ENCODE data around the gene NID1.

The NID1 gene

DNA sequence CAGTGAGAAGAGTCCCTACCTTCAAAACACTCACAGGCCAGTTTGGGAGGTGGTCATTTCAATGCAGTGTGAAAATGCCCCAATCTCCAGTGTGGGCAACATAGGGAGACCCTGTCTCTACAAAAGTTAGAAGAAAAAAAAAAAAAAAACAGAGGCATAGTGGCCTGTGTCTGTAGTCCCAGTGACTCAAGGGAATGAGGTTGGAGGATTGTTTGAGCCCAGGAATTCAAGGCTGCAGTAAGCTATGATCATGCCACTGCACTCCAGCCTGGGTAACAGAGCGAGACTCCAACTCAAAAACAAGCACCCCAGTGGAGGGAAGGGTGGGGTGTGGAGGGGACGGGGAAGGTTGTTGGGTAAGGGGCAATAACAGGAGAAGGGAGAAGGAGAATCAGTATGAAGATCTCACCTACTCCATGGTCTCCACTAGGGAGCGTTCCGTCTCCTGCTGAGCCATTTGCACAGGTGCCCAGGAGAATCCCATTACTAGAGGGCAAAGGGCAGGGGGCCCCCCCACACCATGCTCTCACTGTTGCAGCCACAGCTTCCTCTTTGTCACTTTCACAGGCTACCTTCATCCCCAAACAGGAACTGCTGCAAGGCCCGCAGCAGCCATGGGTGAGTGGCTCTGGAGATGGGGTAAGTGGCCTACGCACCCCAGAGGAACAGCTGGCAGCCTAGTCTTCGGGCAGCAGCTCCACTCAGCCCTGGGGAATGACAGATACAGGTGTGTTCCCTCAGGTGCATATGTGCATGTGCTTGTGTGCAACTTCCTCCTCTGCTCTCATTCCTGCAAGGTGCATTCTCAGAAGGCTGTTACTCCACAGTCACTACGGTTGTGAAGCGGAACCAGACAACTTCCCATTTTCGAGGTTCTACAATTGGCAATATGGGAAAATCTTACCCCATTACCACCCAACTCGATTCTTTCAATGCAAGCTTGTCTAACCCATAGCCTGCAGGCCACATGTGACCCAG is 110.3 kb downstream of the NID1 start:
- no peak for DNase-seq

DNA sequence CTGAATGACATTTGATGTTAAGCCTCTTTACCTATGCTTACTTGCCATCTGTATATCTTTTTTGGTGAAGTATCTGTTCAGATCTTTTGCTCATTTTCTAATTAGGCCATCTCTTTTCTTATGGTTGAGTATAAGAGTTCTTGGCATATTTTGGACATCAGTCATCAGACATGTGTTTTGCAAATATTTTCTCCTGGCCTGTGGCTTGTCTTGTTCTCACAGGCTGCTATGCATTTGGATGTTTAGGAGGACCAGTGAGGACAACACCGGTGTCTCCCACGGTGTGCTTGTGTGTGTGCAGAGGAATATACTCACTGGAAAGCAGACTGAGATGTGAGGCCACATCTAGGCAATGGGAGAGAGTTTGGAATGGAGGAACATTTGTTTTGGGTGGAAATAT is 111.1 kb downstream of the NID1 start:
- DNase-seq = no peak

DNA sequence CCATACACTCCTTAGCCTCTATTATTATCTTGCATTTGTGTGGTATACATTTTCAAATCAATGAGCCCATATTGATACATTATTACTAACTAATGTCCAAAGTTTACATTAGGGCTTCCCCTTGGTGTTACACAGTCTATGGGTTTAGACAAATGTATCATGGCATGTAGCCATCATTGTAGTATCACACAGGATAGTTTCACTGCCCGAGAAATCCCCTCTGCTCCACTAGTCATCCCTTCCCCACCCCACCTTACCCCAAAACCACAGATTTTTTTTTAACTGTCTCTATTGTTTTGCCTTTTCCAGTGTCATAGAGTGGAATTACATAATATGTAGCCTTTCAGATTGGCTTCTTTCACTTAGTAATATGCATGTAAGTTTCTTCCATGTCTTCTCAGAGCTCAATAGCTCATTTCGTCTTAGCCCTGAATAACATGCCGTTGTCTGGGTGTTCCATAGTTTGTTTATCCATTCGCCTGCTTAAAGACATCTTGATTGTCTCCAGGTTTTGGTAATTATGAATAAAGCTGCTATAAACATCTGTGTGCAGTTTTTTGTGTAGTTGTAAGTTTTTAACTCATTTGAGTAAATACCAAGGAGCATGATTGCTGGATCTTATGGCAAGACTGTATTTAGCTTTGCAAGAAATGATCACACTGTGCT is 111.8 kb downstream of the NID1 start:
- DNase-seq = no peak

DNA sequence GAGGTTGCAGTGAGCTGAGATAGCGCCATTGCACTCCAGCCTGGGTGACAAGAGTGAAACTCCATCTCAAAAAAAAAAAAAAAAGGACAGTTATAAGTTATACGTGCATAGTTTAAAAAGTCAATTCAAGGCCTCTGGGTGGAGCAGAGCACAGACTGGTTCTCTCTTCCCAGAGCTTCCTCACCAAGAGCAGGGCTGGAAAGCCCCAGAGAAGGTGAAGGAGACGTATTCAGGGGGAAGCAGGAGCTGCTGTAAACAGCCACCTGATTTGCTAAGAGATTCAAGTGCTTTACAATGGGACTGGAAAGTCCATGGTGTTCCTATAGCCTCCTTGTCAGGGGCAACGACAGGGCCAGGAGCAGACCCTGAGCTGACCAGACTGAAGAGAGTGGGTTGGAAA is 113.2 kb downstream of the NID1 start:
- no peak for DNase-seq

DNA sequence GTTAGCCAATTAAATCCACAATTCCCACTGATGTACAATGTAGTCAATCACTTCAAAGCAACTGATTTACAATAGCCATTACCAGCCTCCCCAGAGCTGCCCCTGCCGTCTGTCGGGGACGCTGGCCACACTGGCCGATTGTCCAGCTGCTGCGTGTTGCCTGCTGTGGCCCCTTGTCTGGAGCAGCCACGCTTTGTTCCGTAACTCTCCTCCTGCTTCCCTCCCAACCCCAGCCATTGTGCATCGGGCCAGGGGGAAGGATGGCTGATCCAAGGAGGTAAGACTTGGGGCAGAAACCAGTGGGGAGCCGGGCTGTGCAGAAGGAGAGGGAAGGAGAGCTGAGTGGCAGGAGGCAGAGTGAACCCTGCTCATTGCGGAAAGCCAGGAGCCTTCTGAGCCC is 114.6 kb downstream of the NID1 start:
- DNase-seq = no peak

DNA sequence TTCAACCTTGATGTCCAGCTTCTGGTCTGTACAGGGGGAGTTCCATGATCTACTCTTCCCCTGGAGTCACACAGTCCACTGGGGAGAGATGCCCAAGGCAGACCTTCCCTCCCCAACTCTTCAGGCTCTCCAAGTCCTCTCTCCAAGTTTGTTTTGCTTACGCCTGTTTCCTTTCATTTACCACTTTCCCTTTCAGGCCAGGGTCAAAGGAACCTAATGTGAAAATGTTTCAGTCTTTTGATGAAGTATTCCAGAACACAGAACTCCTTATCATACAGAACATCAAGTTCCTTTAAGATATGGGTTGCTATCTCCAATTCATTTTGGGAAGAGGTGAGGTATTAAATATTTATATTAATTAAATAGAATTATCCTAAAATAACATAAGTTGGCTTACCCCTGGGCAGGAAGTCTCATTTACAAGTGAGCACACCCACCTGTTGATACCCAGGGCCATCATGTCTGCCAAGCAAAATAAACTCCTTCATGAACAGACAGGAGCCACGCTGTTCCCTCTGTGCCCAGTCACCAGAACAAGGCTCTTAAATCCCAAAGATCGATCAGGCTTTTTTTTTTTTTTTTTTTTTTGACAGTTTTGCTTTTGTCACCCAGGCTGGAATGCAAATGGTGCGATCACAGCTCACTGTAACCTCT is 116.0 kb downstream of the NID1 start:
- DNase-seq = no peak

DNA sequence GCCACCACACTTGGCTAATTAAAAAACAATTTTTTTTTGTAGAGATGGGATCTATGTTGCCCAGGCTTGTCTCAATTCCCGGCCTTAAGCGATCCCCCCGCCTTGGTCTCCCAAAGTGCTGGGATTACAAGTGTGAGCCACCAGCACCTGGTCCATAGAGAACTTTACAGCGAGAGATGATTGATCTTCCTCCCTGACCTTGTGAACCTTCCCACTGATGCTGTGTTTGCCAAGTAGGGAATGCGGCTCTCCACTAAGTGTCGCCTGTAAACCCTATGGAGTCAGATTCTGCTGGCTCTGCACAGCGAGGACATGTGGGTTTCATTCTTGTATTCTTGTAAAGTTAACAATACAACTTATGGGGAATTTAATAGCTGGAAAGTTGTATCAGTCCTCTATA is 116.9 kb downstream of the NID1 start:
- no peak for DNase-seq

DNA sequence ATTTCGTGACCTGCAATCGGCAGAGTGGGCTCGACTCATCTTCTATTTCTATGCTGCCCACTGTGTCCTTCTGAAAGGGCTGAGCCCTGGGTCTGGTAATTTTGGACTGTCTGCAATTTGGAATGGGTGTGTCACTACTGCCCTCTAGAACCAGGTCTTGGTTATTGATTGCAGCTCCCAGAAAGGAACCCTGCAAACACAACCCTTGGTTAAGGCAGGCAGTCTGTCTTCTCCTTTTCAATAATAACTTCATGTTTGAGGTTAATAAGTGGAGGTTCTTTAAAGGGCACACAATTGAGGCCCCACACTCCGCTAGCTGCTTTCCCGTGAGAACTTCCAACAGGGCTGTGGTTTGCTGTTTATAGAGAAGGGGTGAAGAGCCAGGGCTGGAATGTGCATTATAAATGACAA is 118.3 kb downstream of the NID1 start:
- DNase-seq = no peak

DNA sequence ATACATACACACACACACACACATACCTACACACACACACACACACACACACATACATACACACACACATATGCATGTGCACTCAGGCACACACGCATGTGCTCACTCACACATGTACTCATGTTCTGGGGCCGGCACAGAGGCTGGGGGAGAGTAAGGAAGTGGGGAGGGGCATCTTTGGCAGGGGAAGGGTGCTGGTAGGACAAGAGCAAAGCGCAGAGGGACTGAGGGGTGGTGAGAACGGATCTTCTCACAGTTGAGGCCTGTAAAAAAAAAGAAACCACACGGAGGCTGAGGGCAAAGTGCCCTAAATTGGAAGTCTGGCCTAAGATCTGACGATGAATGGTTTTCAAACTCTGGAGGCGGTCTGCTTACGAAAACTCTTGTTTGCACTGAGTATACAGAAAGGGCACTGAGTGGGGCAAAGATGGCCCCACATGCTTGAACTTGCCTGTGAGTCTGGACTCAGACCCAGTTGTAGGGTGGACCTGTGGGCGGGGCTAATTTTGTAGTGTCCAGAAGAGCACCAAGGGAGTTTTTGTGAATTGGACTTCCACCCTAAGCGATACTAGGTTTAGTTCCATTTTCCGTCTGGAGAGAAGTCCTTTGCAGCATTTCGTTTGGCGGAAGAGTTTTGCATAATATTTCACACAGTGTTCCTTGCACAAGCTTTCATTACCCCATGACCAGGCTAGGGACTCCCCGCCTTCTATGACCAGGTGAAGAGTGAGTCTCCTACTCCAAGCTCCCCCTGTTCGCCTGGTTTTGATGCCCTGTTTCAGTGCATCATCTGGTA is 118.9 kb downstream of the NID1 start:
- DNase-seq = no peak

DNA sequence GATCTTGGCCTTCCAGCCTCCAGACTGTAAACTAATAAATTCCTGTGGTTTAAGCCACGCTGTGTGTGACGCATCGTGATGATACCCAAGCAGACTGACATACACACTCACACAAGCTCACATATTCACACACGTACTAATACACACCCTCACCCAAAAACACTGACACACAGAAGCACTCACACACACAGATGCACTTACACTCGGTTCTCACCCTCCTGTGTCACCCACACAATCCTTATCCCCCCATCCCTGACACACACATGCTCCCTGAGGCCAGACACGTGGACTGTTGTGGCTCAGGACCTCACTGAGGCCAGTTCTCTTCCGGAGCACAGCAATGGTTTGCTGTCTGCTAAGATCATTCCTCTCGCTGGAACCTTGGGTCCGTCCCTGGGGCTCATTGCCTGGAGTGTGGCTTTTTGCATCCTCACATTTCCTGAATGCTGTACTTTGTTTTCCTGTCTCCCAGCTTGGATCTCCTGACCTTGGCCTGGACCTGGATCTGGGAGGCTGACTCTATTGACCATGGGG is 121.2 kb downstream of the NID1 start:
- no peak for DNase-seq

DNA sequence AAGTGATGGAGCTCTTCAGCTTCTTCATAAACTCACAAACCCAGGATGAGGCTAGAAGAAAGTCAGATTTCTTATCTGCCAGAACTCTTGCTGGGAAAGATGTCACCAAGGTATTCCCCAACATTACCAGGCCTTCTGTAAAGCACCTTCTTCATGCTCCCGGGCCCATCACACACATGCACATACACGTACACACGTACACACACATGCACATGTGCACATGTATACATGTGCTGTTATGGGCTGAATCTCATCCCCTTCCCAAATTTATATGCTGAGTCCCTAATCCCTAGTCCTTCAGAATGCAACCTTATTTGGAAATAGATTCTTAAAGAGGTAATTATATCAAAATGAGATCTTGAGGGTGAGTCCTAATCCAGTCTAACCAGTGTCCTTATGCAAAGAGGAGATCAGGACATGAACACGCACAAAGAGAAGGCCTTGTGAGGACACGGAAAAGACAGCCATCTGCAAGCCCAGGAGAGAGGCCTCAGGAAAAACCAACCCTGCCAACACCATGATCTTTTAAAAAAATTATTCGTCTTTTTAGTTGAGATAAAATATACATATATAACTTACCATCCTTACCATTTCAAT is 121.8 kb downstream of the NID1 start:
- DNase-seq = no peak

DNA sequence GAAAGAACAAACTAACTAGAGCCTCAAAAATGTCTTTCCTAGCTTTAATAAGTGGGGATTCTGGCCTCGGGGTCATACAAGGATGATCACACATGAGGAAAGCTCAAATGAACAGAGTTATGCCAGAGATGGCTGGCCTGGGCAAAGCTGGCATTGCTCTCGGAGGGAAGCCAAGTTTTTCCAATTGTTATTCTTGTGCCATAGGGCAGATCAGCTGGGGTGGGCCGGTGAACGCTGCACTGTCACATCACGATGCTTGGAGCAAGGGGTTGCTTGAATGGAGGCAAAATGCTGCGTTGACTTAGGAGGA is 122.3 kb downstream of the NID1 start:
- no peak for DNase-seq

DNA sequence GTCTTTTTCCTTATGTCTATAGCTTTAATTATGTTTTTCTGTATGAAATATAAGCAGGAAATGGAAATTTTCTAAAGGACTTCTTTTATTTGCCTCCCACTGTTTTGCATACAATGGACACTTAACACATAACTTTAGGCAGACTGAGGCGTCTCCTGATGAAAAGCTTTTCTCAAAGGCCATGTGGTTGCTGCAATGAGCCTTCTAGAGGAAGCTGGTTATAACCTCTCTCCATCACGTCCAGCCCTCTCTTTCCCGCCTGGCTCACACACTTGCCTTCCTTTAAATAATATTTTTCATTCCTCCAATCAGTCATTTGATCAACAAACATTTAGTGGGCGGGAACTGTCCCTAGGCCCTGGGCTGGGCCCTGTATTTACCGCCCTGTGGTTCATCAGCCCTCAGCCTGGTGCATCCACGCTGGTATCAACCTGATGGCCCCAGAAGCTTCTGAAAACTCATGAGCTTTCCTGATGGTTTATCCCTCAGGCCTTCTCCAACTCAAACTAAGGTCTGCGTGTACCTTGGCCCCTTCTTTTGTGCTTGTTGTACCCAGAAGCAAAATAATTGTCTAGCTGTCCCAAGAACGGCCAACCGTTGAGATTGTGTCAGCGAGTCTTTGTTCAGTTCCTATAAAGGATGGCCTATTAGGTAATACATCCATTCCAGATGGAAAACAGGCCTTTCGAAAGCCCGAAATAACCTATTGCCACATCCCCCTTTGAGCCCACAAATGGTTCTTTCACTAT is 122.8 kb downstream of the NID1 start:
- DNase-seq = no peak

DNA sequence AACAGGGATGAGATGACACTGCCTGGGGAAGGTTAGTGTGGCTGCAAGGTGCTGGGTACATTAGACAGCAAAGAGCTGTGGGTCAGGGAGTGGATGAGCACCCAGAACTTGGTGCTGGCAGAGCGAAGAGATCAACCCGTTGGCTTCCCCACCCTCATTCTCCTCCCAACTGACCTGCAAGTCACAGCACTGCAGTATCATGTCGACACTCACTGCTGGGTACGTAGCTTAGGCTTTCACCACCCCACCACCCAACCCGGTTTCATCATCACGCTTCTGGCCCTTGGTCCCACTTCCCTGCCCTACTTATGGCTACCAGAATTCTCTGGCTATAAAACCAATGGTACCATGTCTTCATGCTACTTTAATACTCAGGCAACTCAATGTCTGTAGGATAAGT is 124.6 kb downstream of the NID1 start:
- no peak for DNase-seq

DNA sequence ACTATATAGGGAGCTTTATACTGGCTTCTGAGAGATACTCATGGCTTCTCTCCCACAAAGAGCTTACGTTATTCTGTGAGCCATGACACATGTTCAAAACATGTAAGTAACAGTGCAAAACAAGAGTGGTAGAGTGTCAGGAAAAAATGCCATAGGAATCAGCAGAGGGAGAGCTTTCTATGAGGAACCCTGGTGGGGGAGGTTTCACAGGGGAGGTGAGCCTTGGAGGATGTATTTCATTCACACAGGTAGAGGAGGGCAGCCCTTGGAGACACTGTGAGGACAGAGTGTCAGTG is 125.5 kb downstream of the NID1 start:
- no peak for DNase-seq

DNA sequence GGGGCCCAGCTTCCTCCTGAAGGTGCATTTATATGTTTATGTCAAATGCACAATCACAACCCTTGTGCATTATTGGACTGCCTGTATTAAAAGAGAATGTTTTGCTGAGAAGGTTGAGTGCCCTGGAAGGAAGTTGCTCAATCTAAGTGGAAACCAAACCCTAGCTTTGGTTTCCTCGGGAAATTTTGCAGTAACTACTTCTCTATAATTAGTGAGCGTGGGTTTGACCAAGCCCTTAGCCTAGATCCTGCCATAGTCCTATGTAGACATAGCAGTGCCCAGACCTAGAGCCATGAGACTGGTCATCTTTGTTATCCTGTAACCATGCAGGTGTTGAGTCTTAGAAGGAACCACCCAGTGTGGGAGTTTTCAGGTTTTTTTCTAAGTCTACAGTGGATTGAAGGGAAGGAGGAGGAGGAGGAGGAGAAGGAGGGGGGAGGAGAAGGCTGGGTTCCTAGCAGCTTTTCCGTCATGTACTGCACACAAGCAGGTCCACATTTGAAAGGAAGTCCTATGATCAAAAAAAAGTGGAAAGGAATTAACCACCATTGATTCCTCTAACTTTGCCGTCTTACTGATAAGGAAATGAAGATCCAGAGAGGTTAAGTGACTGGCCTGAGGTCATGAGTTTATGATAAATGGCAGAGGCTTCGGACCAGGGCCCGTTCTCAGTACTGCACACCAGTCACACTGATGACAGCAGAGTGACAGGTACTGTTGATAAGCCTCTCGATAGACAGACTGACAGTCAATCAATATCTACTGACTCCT is 126.0 kb downstream of the NID1 start:
- DNase-seq = no peak

DNA sequence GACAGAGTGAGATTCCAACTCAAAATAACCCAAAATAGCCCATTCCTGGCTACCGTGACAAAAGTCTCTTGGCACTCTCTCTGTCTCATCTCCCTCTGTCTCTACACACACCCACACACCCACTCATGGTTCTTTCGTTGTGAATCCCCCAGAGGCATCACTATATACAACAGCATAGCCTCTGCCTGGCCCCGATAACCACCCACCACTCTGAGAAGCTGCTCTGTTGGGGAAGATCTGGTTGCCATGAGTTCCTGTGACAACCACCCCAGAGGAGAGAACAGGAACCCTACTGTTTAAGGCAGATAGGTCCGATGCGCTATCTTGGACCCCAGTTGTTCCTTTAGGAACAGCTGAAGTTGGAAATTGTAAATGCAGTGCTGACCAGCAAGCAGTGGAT is 127.8 kb downstream of the NID1 start:
- DNase-seq = no peak

DNA sequence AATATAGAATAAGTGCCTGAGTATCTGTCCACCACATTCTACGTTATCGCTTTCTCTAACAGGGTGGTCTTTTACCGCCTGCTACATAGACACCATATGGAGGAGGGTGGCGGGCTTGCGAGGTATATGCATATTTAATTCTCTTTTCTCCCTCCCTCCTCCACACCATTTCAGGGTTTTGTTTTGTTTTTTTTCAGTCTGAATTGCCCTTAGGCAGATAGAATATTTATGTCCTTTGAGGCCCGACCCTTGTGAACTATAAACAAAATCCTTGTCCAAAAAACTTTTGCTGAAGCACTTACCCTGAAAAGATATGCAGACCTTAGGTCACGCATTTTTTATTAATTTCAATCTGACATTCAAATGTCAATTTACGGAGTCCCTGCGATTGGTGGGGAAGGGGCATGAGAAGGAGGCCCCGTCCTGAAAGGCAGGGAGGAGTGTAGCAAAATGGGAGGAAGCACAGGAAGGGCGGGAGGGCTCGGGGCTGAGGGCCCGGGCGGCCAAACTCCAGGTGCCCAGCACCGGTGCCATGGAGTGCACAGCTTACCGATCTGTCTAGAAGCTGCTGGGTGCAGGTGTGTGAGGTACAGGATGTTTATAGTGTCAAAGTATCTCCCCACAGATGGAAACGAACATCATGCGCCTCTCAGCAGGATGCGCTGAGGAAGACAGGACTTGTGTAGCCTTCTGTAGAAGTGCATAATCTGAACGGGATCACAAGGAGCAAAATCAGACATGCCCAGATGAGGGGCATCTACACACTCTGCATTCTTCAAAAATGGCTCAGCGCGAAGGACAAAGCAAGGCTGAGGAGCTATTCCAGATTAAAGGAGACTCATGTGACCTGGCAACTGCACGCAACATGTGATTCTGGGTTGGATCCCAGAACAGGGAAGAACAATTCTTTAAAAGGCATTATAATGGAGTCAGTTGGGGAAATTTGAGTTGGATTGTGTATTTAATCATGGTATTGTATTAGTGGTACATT is 129.4 kb downstream of the NID1 start:
- DNase-seq = no peak

DNA sequence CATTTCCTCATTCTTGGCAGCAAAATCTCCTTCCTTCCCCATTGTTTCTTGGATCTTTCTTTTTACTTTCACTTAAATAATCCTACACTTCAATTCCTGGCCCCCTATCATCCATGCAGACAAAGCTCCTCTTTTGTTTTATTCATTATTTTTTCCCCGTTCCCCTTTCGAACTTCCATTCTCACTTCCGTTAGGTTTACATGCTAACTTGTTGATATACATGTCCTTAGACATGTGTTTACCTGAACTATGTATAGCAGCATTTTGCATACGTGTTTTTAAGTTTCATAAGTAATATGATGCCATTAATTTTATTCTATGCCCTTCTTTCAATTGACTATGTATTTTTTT is 131.1 kb downstream of the NID1 start:
- no peak for DNase-seq
